Psoas muscle (tissue), 8 donors: Measurements from ENCODE around the gene EPPIN. TPM values are rescaled to one million over a fixed set of nuclear protein-coding genes. Genes with fewer than 3 reads are reported as not detected.

Experiments
- ATAC-seq, 4 donors: fragments of 200-7000 bp; cut with Tn5 transposase; one replicate each; pipeline ENCODE4 v1.9.1; 2020; ENCODE audit warnings: moderate library complexity in 3 of 4, mild to moderate bottlenecking in 2 of 4
- DNase-seq, 2 donors: peaks; one replicate each; pipeline ENCODE4 v3.0.0-alpha.2; 2020
- H3K27ac ChIP-seq: fragments of 200-600 bp; one replicate; pipeline ENCODE4 v1.8.0; 2022
- H3K27me3 ChIP-seq, 3 donors: fragments of 200-600 bp in 1 of 3; one replicate each; pipeline versions ENCODE4 v1.6.1 to v1.8.0; 2013 to 2022; ENCODE audit warnings: low read length in 2 of 3, mild to moderate bottlenecking in 2 of 3, moderate library complexity in 1 of 3; ENCODE audit not compliant: insufficient read depth in 3 of 3
- H3K36me3 ChIP-seq, 2 donors: fragments of 200-600 bp in 1 of 2; one replicate each; pipeline versions ENCODE4 v1.6.1 to v1.8.0; 2013 to 2022; ENCODE audit warnings: low read depth in 1 of 2, mild to moderate bottlenecking in 1 of 2, moderate library complexity in 1 of 2; ENCODE audit not compliant: insufficient read depth in 1 of 2
- H3K4me1 ChIP-seq: fragments of 200-600 bp; one replicate; pipeline ENCODE4 v1.8.0; 2022
- H3K4me3 ChIP-seq: fragments of 200-600 bp; one replicate; pipeline ENCODE4 v1.8.0; 2022; ENCODE audit warnings: mild to moderate bottlenecking
- H3K9me3 ChIP-seq: fragments of 200-600 bp; one replicate; pipeline ENCODE4 v1.8.0; 2022
- WGBS, 3 donors: extraction: QIAGEN DNeasy Blood & Tissue Kit; methylation state at CpG; one replicate each; pipeline versions ENCODE4 v1.1.6 to v1.1.7; 2013; 5-methylcytosine and 5-hydroxymethylcytosine counted together
- intact Hi-C, 2 donors: fragments of 100-400 bp; cut with DNase I; formaldehyde crosslinking; loops; one replicate each; pipeline versions ENCODE4 v1.11.0 to v1.14.2; 2022
- polyA plus RNA-seq, 3 donors: library from polyadenylated mRNA; stranded (reverse); fragments of 200-250 nt; gene quantifications; one replicate each; pipeline ENCODE4 v1.2.3, GENCODE V29; 2013
- total RNA-seq, 4 donors: library from RNA; stranded (reverse); fragmentation: NEBNext Ultra II Directional in 2 of 4; extraction: Animal tissue kit (Norgen Biotek cat#: 25700) in 2 of 4; gene quantifications; one replicate each; pipeline versions ENCODE4 v1.2.1 to v1.2.4, GENCODE V29; 2021 to 2023
- TF ChIP-seq, protein P1 (sequence below): fragments of 200-600 bp; IDR thresholded peaks from one replicate; pipeline ENCODE4 v1.8.0; 2022; ENCODE audit warnings: antibody characterized with exemption
- donor health status: healthy with polysubstance abuse.
- donor health status: DM: no; HTN: no; CAD: no; lungs with moderate emphysema.
- donor health status: Bipolar disorder and iron deficiency.
- donor health status: healthy.
- donor health status: DM: yes; HTN: yes; CAD: no.
- donor health status: DM: no; HTN: no; CAD: no.
- donor health status: DM: no; HTN: no; CAD: no.
- donor health status: DM: yes; HTN: yes; CAD: no.

The EPPIN gene
- total and polyA plus RNA-seq, 7 donors: not detected

DNA sequence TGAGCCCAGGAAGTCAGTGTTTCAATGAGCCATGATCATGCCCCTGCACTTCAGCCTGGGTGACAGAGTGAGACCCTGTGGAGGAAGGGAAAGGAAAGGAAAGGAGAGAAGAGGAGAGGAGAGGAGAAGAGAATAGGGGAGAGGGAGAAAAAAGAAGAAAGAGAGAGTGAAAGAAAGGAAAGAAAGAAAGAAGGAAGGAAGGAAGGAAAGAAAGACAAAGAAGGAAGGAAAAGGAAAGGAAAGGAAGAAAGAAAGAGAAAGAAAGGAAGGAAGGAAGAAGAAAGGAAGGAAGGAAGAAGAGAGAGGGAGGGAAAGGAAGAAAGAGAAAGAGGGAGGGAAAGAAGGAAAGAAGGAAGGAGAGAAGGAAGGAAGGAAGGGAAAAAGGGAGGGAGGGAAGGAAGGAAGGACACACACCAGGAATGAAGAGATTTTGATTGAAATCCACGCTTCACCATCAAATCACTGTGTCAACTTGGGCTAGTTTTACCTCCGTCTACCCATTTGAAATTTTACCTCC, 17.6 kb upstream of the EPPIN start:
- peaks cover 2% of the 10 kb centered on the region for H3K9me3 ChIP-seq
- H3K36me3 ChIP-seq: no peaks in the 10 kb centered on the region
- TF ChIP-seq, protein P1, sequence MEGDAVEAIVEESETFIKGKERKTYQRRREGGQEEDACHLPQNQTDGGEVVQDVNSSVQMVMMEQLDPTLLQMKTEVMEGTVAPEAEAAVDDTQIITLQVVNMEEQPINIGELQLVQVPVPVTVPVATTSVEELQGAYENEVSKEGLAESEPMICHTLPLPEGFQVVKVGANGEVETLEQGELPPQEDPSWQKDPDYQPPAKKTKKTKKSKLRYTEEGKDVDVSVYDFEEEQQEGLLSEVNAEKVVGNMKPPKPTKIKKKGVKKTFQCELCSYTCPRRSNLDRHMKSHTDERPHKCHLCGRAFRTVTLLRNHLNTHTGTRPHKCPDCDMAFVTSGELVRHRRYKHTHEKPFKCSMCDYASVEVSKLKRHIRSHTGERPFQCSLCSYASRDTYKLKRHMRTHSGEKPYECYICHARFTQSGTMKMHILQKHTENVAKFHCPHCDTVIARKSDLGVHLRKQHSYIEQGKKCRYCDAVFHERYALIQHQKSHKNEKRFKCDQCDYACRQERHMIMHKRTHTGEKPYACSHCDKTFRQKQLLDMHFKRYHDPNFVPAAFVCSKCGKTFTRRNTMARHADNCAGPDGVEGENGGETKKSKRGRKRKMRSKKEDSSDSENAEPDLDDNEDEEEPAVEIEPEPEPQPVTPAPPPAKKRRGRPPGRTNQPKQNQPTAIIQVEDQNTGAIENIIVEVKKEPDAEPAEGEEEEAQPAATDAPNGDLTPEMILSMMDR: no peak
- intact Hi-C loops: no loop called here
- no peak overlapping the region for H3K4me3 ChIP-seq
- no peak for ATAC-seq
- 73 to 79% (median 73%) methylated on average over 2 of the region's 2 CpGs for WGBS, 3 donors
- no peak overlapping the region for H3K27ac ChIP-seq
- peaks cover 0 to 5% (median under 1%) of the 10 kb centered on the region in 3 donors for H3K27me3 ChIP-seq
- no peaks in the 10 kb centered on the region for H3K4me1 ChIP-seq
- no peak for DNase-seq

DNA sequence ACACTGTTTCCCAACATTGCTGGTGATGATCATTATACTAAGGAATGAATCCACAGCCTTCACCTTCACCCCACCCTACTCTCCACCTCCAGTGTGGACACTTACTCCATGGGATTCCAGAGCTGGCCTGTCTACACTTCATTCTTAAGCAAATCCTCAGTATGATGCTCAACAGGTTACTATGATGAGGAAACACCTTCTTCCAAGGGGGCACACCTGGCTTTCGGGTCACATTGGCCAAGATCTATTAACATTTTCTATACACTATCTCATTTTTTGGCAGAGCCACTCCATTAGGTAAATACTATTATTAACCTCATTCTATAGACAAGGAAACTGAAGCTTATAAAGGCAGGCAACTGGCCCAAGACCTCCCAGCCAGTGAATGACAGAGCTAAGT, 8.0 kb upstream of the EPPIN start:
- ATAC-seq (no peak), DNase-seq (no peak)
- Histone ChIP-seq H3K4me1 (no peaks in the 10 kb centered on the region), H3K27me3 (peaks cover 0 to 5% (median 0%) of the 10 kb centered on the region in 3 donors), H3K9me3 (no peaks in the 10 kb centered on the region), H3K27ac (no peak overlapping the region), H3K4me3 (no peak overlapping the region), H3K36me3 (no peaks in the 10 kb centered on the region)
- WGBS, 3 donors: 77 to 81% (median 78%) methylated on average over 1 of the region's 1 CpG
- TF ChIP-seq, protein P1: no peak
- intact Hi-C loops: no loop called here

DNA sequence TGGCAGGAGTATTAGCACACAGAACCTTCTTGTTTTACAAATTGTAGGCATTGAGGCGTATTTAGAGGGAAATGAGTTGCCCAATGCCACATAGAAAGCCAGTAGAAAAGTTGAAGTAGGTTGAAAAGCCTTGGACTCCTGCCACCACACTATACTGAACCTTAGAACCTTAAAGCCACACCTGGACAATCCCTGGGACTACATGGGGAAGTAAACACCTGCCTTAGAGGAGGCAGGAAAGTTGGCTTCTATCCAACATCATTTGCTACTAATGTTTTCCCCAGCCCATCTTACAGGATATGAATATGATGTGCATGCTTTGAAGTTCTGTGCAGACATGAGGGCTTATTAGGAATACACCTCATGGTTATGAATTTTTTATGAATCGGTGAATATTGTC, 5.3 kb upstream of the EPPIN start:
- ATAC-seq (no peak), DNase-seq (no peak)
- Histone ChIP-seq H3K9me3 (no peaks in the 10 kb centered on the region), H3K27me3 (peaks cover 0 to 10% (median 4%) of the 10 kb centered on the region in 3 donors), H3K27ac (no peak overlapping the region), H3K4me3 (no peak overlapping the region), H3K4me1 (no peaks in the 10 kb centered on the region), H3K36me3 (no peaks in the 10 kb centered on the region)
- intact Hi-C loops: no loop called here
- TF ChIP-seq, protein P1: no peak
- WGBS, 3 donors: 63 to 72% (median 67%) methylated on average over 2 of the region's 2 CpGs

DNA sequence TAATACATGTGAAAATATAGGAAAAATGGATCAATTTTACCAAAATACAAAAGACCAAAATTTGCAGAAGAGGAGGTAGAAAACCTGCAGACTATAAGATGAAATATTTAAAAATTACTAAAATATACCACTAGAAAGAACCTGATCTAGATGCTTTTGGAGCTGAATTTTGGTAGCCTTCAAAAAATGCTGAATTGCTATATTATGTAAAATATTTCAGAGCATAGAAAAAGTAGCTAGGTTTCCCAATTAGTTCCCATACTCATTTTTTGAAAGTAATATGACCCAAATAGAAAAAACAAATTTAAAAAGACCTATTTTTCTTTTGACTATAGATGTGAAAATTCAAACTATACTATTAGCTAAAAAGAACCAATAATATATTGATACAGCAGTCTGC, 3.6 kb upstream of the EPPIN start:
- ATAC-seq (no peak), DNase-seq (no peak)
- TF ChIP-seq, protein P1: no peak
- no peak overlapping the region for H3K27ac ChIP-seq
- H3K27me3 ChIP-seq: peaks cover 0 to 10% (median 4%) of the 10 kb centered on the region in 3 donors
- no peaks in the 10 kb centered on the region for H3K4me1 ChIP-seq
- intact Hi-C loops: no loop called here
- H3K9me3 ChIP-seq: no peaks in the 10 kb centered on the region
- H3K36me3 ChIP-seq: no peaks in the 10 kb centered on the region
- H3K4me3 ChIP-seq: no peak overlapping the region

DNA sequence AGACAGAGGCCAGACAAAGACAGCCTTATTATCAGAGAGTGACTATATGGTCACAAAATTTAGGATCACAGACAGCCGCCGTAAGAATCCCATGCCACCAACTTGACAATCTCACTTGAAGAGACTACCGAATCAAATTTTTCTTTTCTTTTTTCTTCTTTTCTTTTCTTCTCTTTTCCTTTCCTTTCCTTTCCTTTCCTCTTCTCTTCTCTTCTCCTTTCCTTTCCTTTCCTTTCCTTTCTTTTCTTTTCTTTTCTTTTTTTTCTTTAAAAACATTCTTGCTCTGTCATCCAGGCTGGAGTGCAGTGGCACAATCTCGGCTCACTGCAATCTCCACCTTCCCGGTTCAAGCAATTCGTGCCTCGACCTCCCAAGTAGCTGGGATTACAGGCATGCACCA, 1.2 kb upstream of the EPPIN start:
- intact Hi-C loops: loop anchor here in 1 of 2 donors (5.0 kb wide), 1 partner anchor 224 kb away; no protein-coding TSS in a partner anchor
- Histone ChIP-seq H3K27ac (no peak overlapping the region), H3K27me3 (peaks cover 0 to 10% (median 4%) of the 10 kb centered on the region in 3 donors), H3K9me3 (no peaks in the 10 kb centered on the region), H3K4me3 (no peak overlapping the region), H3K36me3 (no peaks in the 10 kb centered on the region), H3K4me1 (no peaks in the 10 kb centered on the region)
- no peak for DNase-seq
- WGBS, 3 donors: 76 to 88% (median 86%) methylated on average over 7 of the region's 7 CpGs
- TF ChIP-seq, protein P1: no peak
- no peak for ATAC-seq
